H1 (cell line): ENCODE measurements around the gene GOLGA3. TPM values are rescaled to one million over a fixed set of nuclear protein-coding genes. Genes with fewer than 3 reads are reported as not detected.

Experiments
- CTCF ChIA-PET: fragments of 300-600 bp; sonication (Branson Sonifier 250); formaldehyde crosslinking; loops from one replicate; lab custom pipeline; 2021; ENCODE audit not compliant: partially characterized antibody; lab: Charles Lee
- POLR2A ChIA-PET: fragments of 300-600 bp; sonication (Branson Sonifier 250); formaldehyde crosslinking; loops from one replicate; lab custom pipeline; 2021; ENCODE audit warnings: inconsistent platforms; ENCODE audit not compliant: partially characterized antibody; lab: Charles Lee
- DNase-seq, 2 experiments: peaks; one replicate each; pipeline versions ENCODE4 v3.0.0 to v3.0.0-alpha.2; 2010 to 2022; ENCODE audit warnings: low spot score in 2 of 2, low read depth in 1 of 2, mixed read lengths in 1 of 2
- FAIRE-seq: peaks from 2 replicates; lab custom pipeline; 2011; peaks lifted over from hg19 to GRCh38; lab: Jason Lieb, UNC
- H2AFZ ChIP-seq: 2 replicates; pipeline ENCODE4 v1.8.1; 2012; ENCODE audit warnings: low read length, inconsistent platforms
- H2AK5ac ChIP-seq: 2 replicates; pipeline ENCODE4 v1.6.1; 2013; ENCODE audit warnings: low read depth, low read length
- H2BK120ac ChIP-seq: replicated peaks from 2 replicates; pipeline ENCODE3; 2013; ENCODE audit warnings: low read depth, low read length, inconsistent platforms
- H2BK12ac ChIP-seq: 2 replicates; pipeline ENCODE4 v1.6.1; 2013; ENCODE audit warnings: low read depth, low read length
- H2BK15ac ChIP-seq: 2 replicates; pipeline ENCODE4 v1.6.1; 2013; ENCODE audit warnings: low read length
- H2BK20ac ChIP-seq: 2 replicates; pipeline ENCODE4 v1.6.1; 2013; ENCODE audit warnings: low read length
- H2BK5ac ChIP-seq: 2 replicates; pipeline ENCODE4 v1.6.1; 2013; ENCODE audit warnings: low read depth, low read length
- H3K14ac ChIP-seq: 2 replicates; pipeline ENCODE4 v1.6.1; 2013; ENCODE audit warnings: inconsistent platforms; ENCODE audit not compliant: insufficient read length
- H3K18ac ChIP-seq: 2 replicates; pipeline ENCODE4 v1.6.1; 2013; ENCODE audit warnings: low read length; ENCODE audit errors: extremely low read depth
- H3K23ac ChIP-seq: 2 replicates; pipeline ENCODE4 v1.6.1; 2013; ENCODE audit warnings: inconsistent platforms; ENCODE audit not compliant: insufficient read length
- H3K23me2 ChIP-seq: 2 replicates; pipeline ENCODE4 v1.6.1; 2013; ENCODE audit warnings: low read depth, low read length
- H3K27ac ChIP-seq: 2 replicates; pipeline ENCODE4 v1.6.1; 2011; ENCODE audit warnings: low read depth, low read length, inconsistent platforms
- H3K27me3 ChIP-seq, 4 experiments: replicated peaks in 1 of 4; 1 replicate in 1 of 4; 2 replicates in 3 of 4; pipeline versions ENCODE4 v1.6.1 to v1.8.1; 2011 to 2013; ENCODE audit warnings: low read length in 3 of 4, mild to moderate bottlenecking in 3 of 4, inconsistent platforms in 2 of 4, mixed read lengths in 2 of 4, moderate library complexity in 1 of 4; ENCODE audit not compliant: control insufficient read depth in 3 of 4, insufficient read depth in 3 of 4; ENCODE audit errors: extremely low read depth in 1 of 4
- H3K36me3 ChIP-seq, 4 experiments: 2 replicates each; pipeline versions ENCODE4 v1.6.1 to v1.8.1; 2011 to 2013; ENCODE audit warnings: mild to moderate bottlenecking in 4 of 4, low read length in 3 of 4, moderate library complexity in 2 of 4, control low read depth in 1 of 4, inconsistent platforms in 1 of 4; ENCODE audit not compliant: insufficient read depth in 4 of 4, control insufficient read depth in 2 of 4
- H3K4ac ChIP-seq: replicated peaks from 2 replicates; pipeline ENCODE3; 2013; ENCODE audit warnings: low read length, low read depth, mixed read lengths, inconsistent platforms; ENCODE audit not compliant: insufficient read length
- H3K4me1 ChIP-seq, 4 experiments: replicated peaks in 1 of 4; 1 replicate in 1 of 4; 2 replicates in 3 of 4; pipeline versions ENCODE4 v1.6.1 to v1.8.1; 2011 to 2013; ENCODE audit warnings: low read length in 3 of 4, inconsistent platforms in 2 of 4, mixed read lengths in 1 of 4; ENCODE audit not compliant: insufficient read depth in 4 of 4, control insufficient read depth in 3 of 4
- H3K4me2 ChIP-seq, 2 experiments: 2 replicates each; pipeline versions ENCODE4 v1.6.1 to v1.8.1; 2011 to 2013; ENCODE audit warnings: low read depth in 2 of 2, low read length in 2 of 2, control low read depth in 1 of 2, inconsistent platforms in 1 of 2, mild to moderate bottlenecking in 1 of 2; ENCODE audit not compliant: insufficient read depth in 1 of 2
- H3K4me3 ChIP-seq, 4 experiments: fragments of 200-600, 300-600 bp in 1 of 4; sonication (generic), shearing (Covaris generic), sonication (Bioruptor Twin) in 1 of 4; 2 replicates each; pipeline versions ENCODE4 v1.5.1 to v1.8.1; 2011 to 2016; ENCODE audit warnings: low read length in 4 of 4, low read depth in 3 of 4, control low read depth in 2 of 4, inconsistent platforms in 2 of 4, mild to moderate bottlenecking in 2 of 4, mixed read lengths in 1 of 4, moderate library complexity in 1 of 4; ENCODE audit not compliant: insufficient read depth in 2 of 4; ENCODE audit errors: extremely low read depth in 1 of 4
- H3K56ac ChIP-seq: replicated peaks from 2 replicates; pipeline ENCODE3; 2013; ENCODE audit warnings: low read depth, mild to moderate bottlenecking, mixed read lengths, low read length, inconsistent platforms; ENCODE audit not compliant: insufficient read length
- H3K79me1 ChIP-seq: 2 replicates; pipeline ENCODE4 v1.6.1; 2013; ENCODE audit warnings: low read depth, low read length, control low read depth
- H3K79me2 ChIP-seq, 2 experiments: 2 replicates each; pipeline versions ENCODE4 v1.6.1 to v1.8.1; 2012 to 2013; ENCODE audit warnings: low read length in 2 of 2, mild to moderate bottlenecking in 2 of 2, inconsistent platforms in 1 of 2; ENCODE audit not compliant: insufficient read depth in 2 of 2, control insufficient read depth in 1 of 2
- H3K9ac ChIP-seq, 4 experiments: replicated peaks in 1 of 4; 1 replicate in 1 of 4; 2 replicates in 3 of 4; pipeline versions ENCODE4 v1.6.1 to v1.8.1; 2011 to 2013; ENCODE audit warnings: low read depth in 3 of 4, low read length in 3 of 4, control low read depth in 2 of 4, mild to moderate bottlenecking in 2 of 4, moderate library complexity in 2 of 4, inconsistent platforms in 1 of 4; ENCODE audit errors: extremely low read depth in 1 of 4
- H3K9me3 ChIP-seq, 2 experiments: 2 replicates each; pipeline versions ENCODE4 v1.6.1 to v1.8.1; 2012 to 2013; ENCODE audit warnings: mild to moderate bottlenecking in 2 of 2, moderate library complexity in 2 of 2, control low read depth in 1 of 2, inconsistent platforms in 1 of 2, low read depth in 1 of 2, low read length in 1 of 2, mixed read lengths in 1 of 2; ENCODE audit not compliant: insufficient read depth in 2 of 2
- H4K20me1 ChIP-seq, 2 experiments: replicated peaks in 1 of 2; 2 replicates each; pipeline versions ENCODE3 to v1.8.1; 2011 to 2013; ENCODE audit warnings: inconsistent platforms in 2 of 2, low read length in 2 of 2, mild to moderate bottlenecking in 1 of 2; ENCODE audit not compliant: insufficient read depth in 2 of 2, control insufficient read depth in 1 of 2
- H4K5ac ChIP-seq: 2 replicates; pipeline ENCODE4 v1.6.1; 2013; ENCODE audit warnings: low read length, low read depth, mixed read lengths, inconsistent platforms; ENCODE audit not compliant: insufficient read length
- H4K8ac ChIP-seq: 2 replicates; pipeline ENCODE4 v1.8.0; 2013; ENCODE audit warnings: mild to moderate bottlenecking, moderate library complexity, low read length, inconsistent platforms; ENCODE audit not compliant: insufficient read depth; ENCODE audit errors: extremely low read depth
- H4K91ac ChIP-seq: replicated peaks from 2 replicates; pipeline ENCODE3; 2013; ENCODE audit warnings: low read length, mixed read lengths, inconsistent platforms; ENCODE audit not compliant: insufficient read length
- BRCA1 ChIP-seq: IDR thresholded peaks from 2 replicates; pipeline ENCODE4 v1.6.1; 2012; ENCODE audit warnings: low read depth, low read length, improper control_type of control experiment
- CBX8 ChIP-seq: fragments of 300-800, 300-1000 bp; sonication (generic); IDR thresholded peaks from 2 replicates; pipeline ENCODE4 v1.7.1; 2016; ENCODE audit warnings: low read depth, low read length, borderline replicate concordance
- EGR1 ChIP-seq: IDR thresholded peaks from 2 replicates; pipeline ENCODE4 v1.6.1; 2011; ENCODE audit warnings: low read depth, low read length, borderline replicate concordance
- GTF2F1 ChIP-seq: IDR thresholded peaks from 2 replicates; pipeline ENCODE4 v1.6.1; 2012; ENCODE audit warnings: low read depth, low read length, improper control_type of control experiment, borderline replicate concordance
- HDAC6 ChIP-seq: IDR thresholded peaks from one replicate; pipeline ENCODE4 v1.7.1; 2012; ENCODE audit warnings: low read depth, mild to moderate bottlenecking, inconsistent platforms, low read length, moderate library complexity
- JUND ChIP-seq: IDR thresholded peaks from 2 replicates; pipeline ENCODE4 v1.6.1; 2011; ENCODE audit warnings: mild to moderate bottlenecking, improper control_type of control experiment, low read length
- KDM1A ChIP-seq: fragments of 200-600, 300-600 bp; sonication (generic); IDR thresholded peaks from 2 replicates; pipeline ENCODE4 v1.7.1; 2016; ENCODE audit warnings: mild to moderate bottlenecking, low read length, borderline replicate concordance
- NANOG ChIP-seq: IDR thresholded peaks from 2 replicates; pipeline ENCODE4 v1.6.1; 2011; ENCODE audit warnings: low read length, low read depth, mild to moderate bottlenecking, inconsistent platforms; ENCODE audit not compliant: insufficient read depth, poor library complexity, severe bottlenecking
- POU5F1 ChIP-seq: IDR thresholded peaks from 2 replicates; pipeline ENCODE4 v1.6.1; 2011; ENCODE audit warnings: low read depth, mild to moderate bottlenecking, low read length, moderate library complexity
- SP1 ChIP-seq: IDR thresholded peaks from 2 replicates; pipeline ENCODE4 v1.6.1; 2011; ENCODE audit warnings: low read depth, low read length
- SP2 ChIP-seq: IDR thresholded peaks from 2 replicates; pipeline ENCODE4 v1.6.1; 2012; ENCODE audit warnings: mild to moderate bottlenecking, low read length, inconsistent platforms
- SP4 ChIP-seq: IDR thresholded peaks from 2 replicates; pipeline ENCODE4 v1.6.1; 2012; ENCODE audit warnings: low read length, inconsistent platforms
- TAF7 ChIP-seq: optimal IDR thresholded peaks from 2 replicates; pipeline ENCODE3; 2011; ENCODE audit warnings: low read depth, mild to moderate bottlenecking, inconsistent platforms, low read length, moderate library complexity, borderline replicate concordance
- TBP ChIP-seq: IDR thresholded peaks from 2 replicates; pipeline ENCODE4 v1.6.1; 2011; ENCODE audit warnings: low read depth, low read length, improper control_type of control experiment
- WGBS, 2 experiments: shearing (Covaris generic) in 1 of 2; methylation state at CpG; one replicate each; pipeline versions ENCODE4 v1.1.6 to v1.1.7; 2013 to 2015; ENCODE audit warnings: low lambda C conversion rate in 2 of 2, mixed read lengths in 2 of 2, inconsistent platforms in 1 of 2, low coverage in 1 of 2, missing lambda C conversion rate in 1 of 2; ENCODE audit not compliant: insufficient replicate concordance in 2 of 2, insufficient coverage in 1 of 2, insufficient read length in 1 of 2; ENCODE audit errors: extremely low coverage in 1 of 2, missing lambda C conversion rate in 1 of 2; 5-methylcytosine and 5-hydroxymethylcytosine counted together
- polyA plus RNA-seq, 7 experiments: library from polyadenylated mRNA; depleted of rRNA in 3 of 7; stranded (reverse) in 5 of 7; unstranded in 2 of 7; fragments of >200 nt in 5 of 7; fragments of 200-250 nt in 2 of 7; gene quantifications; 1 replicate in 5 of 7; 2 replicates in 1 of 7; 4 replicates in 1 of 7; pipeline versions ENCODE4 v1.2.1 to v1.2.3, GENCODE V29; 2011 to 2013; ENCODE audit warnings: missing spikeins in 2 of 7, mixed read lengths in 2 of 7
- total RNA-seq: library from RNA; stranded (reverse); fragmentation: NEBNext Ultra II Directional; extraction: Animal tissue kit (Norgen Biotek cat#: 25700); gene quantifications from 2 replicates; pipeline ENCODE4 v1.2.1, GENCODE V29; 2021

Gene GOLGA3
- total and polyA plus RNA-seq, 2 of the 8 experiments (the other 6 are each of a cell fraction or from before 2014, with no cell fraction given) = 6.4 to 33.1 TPM

- Histone ChIP-seq H4K20me1 (peaks cover 12 to 18% of the 10 kb centered on the region in 2 experiments), H3K27ac (no peak overlapping the region), H3K4me3 (no peak overlapping the region), H3K4me1 (no peaks in the 10 kb centered on the region; a peak in 1 of 7 replicates), H2BK5ac (no peak overlapping the region), H3K23ac (no peak overlapping the region), H3K27me3 (no peaks in the 10 kb centered on the region), H3K4ac (no peak overlapping the region), H3K56ac (no peak overlapping the region), H3K4me2 (no peak overlapping the region), H3K79me2 (peaks cover 0 to 13% of the 10 kb centered on the region in 2 experiments; a peak in 2 of 4 replicates), H3K23me2 (no peaks in the 10 kb centered on the region), H3K18ac (no peak overlapping the region), H2AFZ (no peak overlapping the region), H3K9me3 (no peaks in the 10 kb centered on the region), H2BK20ac (no peak overlapping the region), H2AK5ac (no peak overlapping the region), H4K8ac (no peak overlapping the region), H2BK120ac (no peak overlapping the region), H2BK12ac (no peak overlapping the region), H3K9ac (no peak overlapping the region), H4K91ac (no peak overlapping the region), H3K79me1 (peaks cover 6% of the 10 kb centered on the region), H4K5ac (no peak overlapping the region), H3K14ac (no peak overlapping the region), H3K36me3 (peaks cover 24 to 65% (median 42%) of the 10 kb centered on the region in 4 experiments; a peak in 7 of 8 replicates), H2BK15ac (no peak overlapping the region)
- POLR2A ChIA-PET = interaction anchor here (0.5 to 1.4 kb wide), 4 partner anchors 19 to 60 kb away, joined by 3 to 4 read pairs (median 3); no protein-coding TSS in a partner anchor
- DNase-seq (no peak), FAIRE-seq (no peak)
- 84% methylated on average over 13 of the region's 16 CpGs; no CpG with 5 or more reads in 1 of the 2 experiments for WGBS, 2 experiments
- CTCF ChIA-PET = interaction anchor here (0.6 to 1.7 kb wide), 3 partner anchors 35 to 117 kb away, joined by 3 read pairs; no protein-coding TSS in a partner anchor
- no peak for TF ChIP-seq JUND
- TF ChIP-seq POU5F1 = no peak
- no peak for TF ChIP-seq TBP
- TF ChIP-seq SP1 = no peak
- TF ChIP-seq HDAC6 = no peak
- no peak for TF ChIP-seq BRCA1
- TF ChIP-seq NANOG = no peak
- no peak for TF ChIP-seq CBX8
- no peak for TF ChIP-seq TAF7
- TF ChIP-seq SP2 = no peak
- no peak for TF ChIP-seq SP4
- TF ChIP-seq GTF2F1 = no peak
- no peak for TF ChIP-seq KDM1A
- TF ChIP-seq EGR1 = no peak
Observed at GRCh38 chr12:132804426-132804861, 24.2 kb downstream of the GOLGA3 start.
